Superior temporal gyrus (tissue), 1 donor: ENCODE results near the gene DAZ1.
"Not testable (repeated sequence)": the region's sequence is repeated elsewhere in the genome, so short reads cannot be mapped to it uniquely, and the experiment has no call there.

Experiments used
- DNase-seq: peaks from one replicate; pipeline ENCODE4 v3.0.0-alpha.2; 2016; ENCODE audit errors: extremely low spot score

Gene DAZ1, protein sequence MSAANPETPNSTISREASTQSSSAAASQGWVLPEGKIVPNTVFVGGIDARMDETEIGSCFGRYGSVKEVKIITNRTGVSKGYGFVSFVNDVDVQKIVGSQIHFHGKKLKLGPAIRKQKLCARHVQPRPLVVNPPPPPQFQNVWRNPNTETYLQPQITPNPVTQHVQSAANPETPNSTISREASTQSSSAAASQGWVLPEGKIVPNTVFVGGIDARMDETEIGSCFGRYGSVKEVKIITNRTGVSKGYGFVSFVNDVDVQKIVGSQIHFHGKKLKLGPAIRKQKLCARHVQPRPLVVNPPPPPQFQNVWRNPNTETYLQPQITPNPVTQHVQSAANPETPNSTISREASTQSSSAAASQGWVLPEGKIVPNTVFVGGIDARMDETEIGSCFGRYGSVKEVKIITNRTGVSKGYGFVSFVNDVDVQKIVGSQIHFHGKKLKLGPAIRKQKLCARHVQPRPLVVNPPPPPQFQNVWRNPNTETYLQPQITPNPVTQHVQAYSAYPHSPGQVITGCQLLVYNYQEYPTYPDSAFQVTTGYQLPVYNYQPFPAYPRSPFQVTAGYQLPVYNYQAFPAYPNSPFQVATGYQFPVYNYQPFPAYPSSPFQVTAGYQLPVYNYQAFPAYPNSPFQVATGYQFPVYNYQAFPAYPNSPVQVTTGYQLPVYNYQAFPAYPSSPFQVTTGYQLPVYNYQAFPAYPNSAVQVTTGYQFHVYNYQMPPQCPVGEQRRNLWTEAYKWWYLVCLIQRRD

DNA sequence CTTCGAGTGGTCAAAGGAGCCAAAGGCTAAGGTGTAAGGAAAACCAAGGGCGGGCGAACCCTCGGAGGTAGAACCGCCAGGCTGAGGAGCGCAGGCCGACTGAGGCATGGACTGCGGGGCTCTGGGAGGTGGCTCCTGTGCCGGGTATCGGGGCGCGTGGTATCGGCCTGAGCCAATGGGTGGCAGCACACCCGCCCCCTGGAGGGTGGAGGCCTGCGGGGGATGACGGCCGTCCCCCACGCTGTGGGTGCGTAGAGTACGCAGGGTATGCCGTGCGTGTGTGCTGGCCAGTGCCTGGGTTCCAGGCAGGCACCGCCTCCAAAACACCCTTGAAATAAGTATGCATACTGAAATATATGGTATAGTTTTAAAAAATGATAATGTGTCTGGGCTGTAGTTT, at the start of gene DAZ1:
DAZ1 (minus strand) TSS at position 101 of the 400 bp plus-strand sequence. CDS start 208 bp downstream, outside the sequence.
- DNase-seq = not testable (repeated sequence)

DNA sequence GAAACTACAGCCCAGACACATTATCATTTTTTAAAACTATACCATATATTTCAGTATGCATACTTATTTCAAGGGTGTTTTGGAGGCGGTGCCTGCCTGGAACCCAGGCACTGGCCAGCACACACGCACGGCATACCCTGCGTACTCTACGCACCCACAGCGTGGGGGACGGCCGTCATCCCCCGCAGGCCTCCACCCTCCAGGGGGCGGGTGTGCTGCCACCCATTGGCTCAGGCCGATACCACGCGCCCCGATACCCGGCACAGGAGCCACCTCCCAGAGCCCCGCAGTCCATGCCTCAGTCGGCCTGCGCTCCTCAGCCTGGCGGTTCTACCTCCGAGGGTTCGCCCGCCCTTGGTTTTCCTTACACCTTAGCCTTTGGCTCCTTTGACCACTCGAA, 20.4 kb upstream of the DAZ1 start, which contains the start of gene DAZ2:
DAZ2 (plus strand) TSS at position 301 of the 400 bp plus-strand sequence. CDS start 208 bp downstream, outside the sequence.
- not testable (repeated sequence) for DNase-seq

DNA sequence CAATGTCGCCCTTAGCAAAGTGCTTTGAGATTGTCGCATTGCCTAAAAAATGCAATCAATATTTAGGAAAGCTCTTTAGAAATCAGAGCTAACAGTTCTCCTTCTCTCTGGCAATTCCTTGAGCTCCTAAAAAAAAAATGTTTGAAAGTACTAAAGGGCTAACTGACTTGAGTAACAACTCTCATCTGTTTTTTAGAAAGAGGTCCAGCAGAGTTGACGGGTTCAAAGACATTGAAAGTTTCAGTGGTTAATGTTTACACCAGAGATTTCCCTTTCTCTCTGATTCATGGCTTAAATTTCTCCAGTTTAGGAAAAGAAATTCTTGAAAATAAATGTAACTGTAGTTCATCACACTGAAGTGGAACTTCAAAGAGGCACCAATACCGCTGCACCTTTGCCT, 11.9 kb upstream of the DAZ1 start:
- DNase-seq = not testable (repeated sequence)

DNA sequence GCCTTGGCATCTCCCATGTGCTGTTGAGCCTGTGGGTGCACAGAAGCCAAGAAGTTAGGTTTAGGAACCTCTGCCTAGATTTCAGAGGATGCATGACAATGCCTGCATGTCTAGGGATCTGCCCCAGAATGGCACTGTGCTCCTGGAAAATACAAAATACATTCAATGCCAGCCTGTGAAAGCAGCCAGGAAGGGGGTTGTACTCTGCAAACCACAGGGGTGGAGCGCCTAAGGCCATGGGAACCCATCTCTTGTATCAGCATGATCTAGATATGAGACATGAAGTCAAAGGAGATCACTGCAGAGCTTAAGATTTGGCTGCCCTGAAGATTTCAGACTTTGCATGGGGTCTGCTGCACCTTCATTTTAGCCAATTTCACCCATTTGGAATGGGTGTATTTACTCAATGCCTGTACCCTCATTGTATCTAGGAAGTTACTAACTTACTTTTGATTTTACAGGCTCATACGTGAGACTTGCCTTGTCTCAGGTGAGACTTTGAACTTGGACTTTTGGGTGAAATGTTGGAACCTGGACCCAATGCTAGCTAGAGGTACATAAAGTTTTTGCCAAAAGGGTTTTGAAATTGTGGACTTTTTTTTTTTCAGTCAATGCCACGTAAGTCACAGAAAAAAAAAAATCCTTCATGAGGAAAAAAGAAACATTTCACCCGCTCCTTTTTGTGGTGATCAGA, 11.1 kb upstream of the DAZ1 start:
- DNase-seq = not testable (repeated sequence)

DNA sequence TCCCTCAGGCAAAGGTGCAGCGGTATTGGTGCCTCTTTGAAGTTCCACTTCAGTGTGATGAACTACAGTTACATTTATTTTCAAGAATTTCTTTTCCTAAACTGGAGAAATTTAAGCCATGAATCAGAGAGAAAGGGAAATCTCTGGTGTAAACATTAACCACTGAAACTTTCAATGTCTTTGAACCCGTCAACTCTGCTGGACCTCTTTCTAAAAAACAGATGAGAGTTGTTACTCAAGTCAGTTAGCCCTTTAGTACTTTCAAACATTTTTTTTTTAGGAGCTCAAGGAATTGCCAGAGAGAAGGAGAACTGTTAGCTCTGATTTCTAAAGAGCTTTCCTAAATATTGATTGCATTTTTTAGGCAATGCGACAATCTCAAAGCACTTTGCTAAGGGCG, 8.6 kb upstream of the DAZ1 start:
- DNase-seq = not testable (repeated sequence)
